Measurements from ENCODE around the gene TNNT2.

TNNT2 gene

GRCh38 chr1:201347498-201348210 lies 29.8 kb downstream of the TNNT2 start:
- Histone ChIP-seq H3K4me1 (ENCODE audit: control insufficient read depth, insufficient read depth, low read length, poor library complexity, severe bottlenecking) (peaks cover 8% of the 10 kb centered on the region), H3K4me3 (ENCODE audit: extremely low read depth, insufficient read depth, low read length, poor library complexity, severe bottlenecking) (no peak overlapping the region), H3K27ac (ENCODE audit: low read depth, low read length, severe bottlenecking) (no peak overlapping the region), H3K9me3 (ENCODE audit: control insufficient read depth, low read length) (no peaks in the 10 kb centered on the region), H3K36me3 (ENCODE audit: control insufficient read depth, insufficient read depth, low read length) (no peaks in the 10 kb centered on the region)
- WGBS, 2 experiments (ENCODE audit: insufficient coverage in 2 of 2) = 17 to 38% methylated on average over 2 to 7 of the region's 7 CpGs

GRCh38 chr1:201346987-201347386 lies 30.5 kb downstream of the TNNT2 start:
- 15 to 44% methylated on average over 2 of the region's 2 CpGs for WGBS, 2 experiments (ENCODE audit: insufficient coverage in 2 of 2)
- Histone ChIP-seq H3K9me3 (ENCODE audit: control insufficient read depth, low read length) (no peaks in the 10 kb centered on the region), H3K4me3 (ENCODE audit: extremely low read depth, insufficient read depth, low read length, poor library complexity, severe bottlenecking) (no peak overlapping the region), H3K27ac (ENCODE audit: low read depth, low read length, severe bottlenecking) (no peak overlapping the region), H3K36me3 (ENCODE audit: control insufficient read depth, insufficient read depth, low read length) (no peaks in the 10 kb centered on the region), H3K4me1 (ENCODE audit: control insufficient read depth, insufficient read depth, low read length, poor library complexity, severe bottlenecking) (peaks cover 8% of the 10 kb centered on the region)

GRCh38 chr1:201346337-201346939 lies 31.0 kb downstream of the TNNT2 start:
- H3K27ac ChIP-seq (ENCODE audit: low read depth, low read length, severe bottlenecking) = no peak overlapping the region
- no peaks in the 10 kb centered on the region for H3K9me3 ChIP-seq (ENCODE audit: control insufficient read depth, low read length)
- WGBS, 2 experiments (ENCODE audit: insufficient coverage in 2 of 2) = 63 to 84% methylated on average over 4 to 5 of the region's 5 CpGs
- H3K4me1 ChIP-seq (ENCODE audit: control insufficient read depth, insufficient read depth, low read length, poor library complexity, severe bottlenecking) = peaks cover 8% of the 10 kb centered on the region
- H3K36me3 ChIP-seq (ENCODE audit: control insufficient read depth, insufficient read depth, low read length) = no peaks in the 10 kb centered on the region
- no peak overlapping the region for H3K4me3 ChIP-seq (ENCODE audit: extremely low read depth, insufficient read depth, low read length, poor library complexity, severe bottlenecking)

GRCh38 chr1:201345081-201345355 lies 32.5 kb downstream of the TNNT2 start:
- Histone ChIP-seq H3K36me3 (ENCODE audit: control insufficient read depth, insufficient read depth, low read length) (no peaks in the 10 kb centered on the region), H3K9me3 (ENCODE audit: control insufficient read depth, low read length) (peaks cover 6% of the 10 kb centered on the region), H3K4me1 (ENCODE audit: control insufficient read depth, insufficient read depth, low read length, poor library complexity, severe bottlenecking) (peaks cover 8% of the 10 kb centered on the region), H3K4me3 (ENCODE audit: extremely low read depth, insufficient read depth, low read length, poor library complexity, severe bottlenecking) (no peak overlapping the region), H3K27ac (ENCODE audit: low read depth, low read length, severe bottlenecking) (no peak overlapping the region)
- WGBS, 2 experiments (ENCODE audit: insufficient coverage in 2 of 2) = 92 to 100% methylated on average over 4 of the region's 5 CpGs

- no peak overlapping the region for H3K4me3 ChIP-seq (ENCODE audit: extremely low read depth, insufficient read depth, low read length, poor library complexity, severe bottlenecking)
- WGBS, 2 experiments (ENCODE audit: insufficient coverage in 2 of 2) = 80 to 81% methylated on average over 4 to 6 of the region's 7 CpGs
- no peak overlapping the region for H3K27ac ChIP-seq (ENCODE audit: low read depth, low read length, severe bottlenecking)
- no peaks in the 10 kb centered on the region for H3K36me3 ChIP-seq (ENCODE audit: control insufficient read depth, insufficient read depth, low read length)
- H3K9me3 ChIP-seq (ENCODE audit: control insufficient read depth, low read length) = peaks cover 6% of the 10 kb centered on the region
- H3K4me1 ChIP-seq (ENCODE audit: control insufficient read depth, insufficient read depth, low read length, poor library complexity, severe bottlenecking) = peaks cover 7% of the 10 kb centered on the region
Observed at GRCh38 chr1:201344206-201345080, 33.0 kb downstream of the TNNT2 start.

- Histone ChIP-seq H3K36me3 (ENCODE audit: control insufficient read depth, insufficient read depth, low read length) (no peaks in the 10 kb centered on the region), H3K9me3 (ENCODE audit: control insufficient read depth, low read length) (peaks cover 6% of the 10 kb centered on the region), H3K4me1 (ENCODE audit: control insufficient read depth, insufficient read depth, low read length, poor library complexity, severe bottlenecking) (no peaks in the 10 kb centered on the region), H3K27ac (ENCODE audit: low read depth, low read length, severe bottlenecking) (no peak overlapping the region), H3K4me3 (ENCODE audit: extremely low read depth, insufficient read depth, low read length, poor library complexity, severe bottlenecking) (no peak overlapping the region)
- WGBS, 2 experiments (ENCODE audit: insufficient coverage in 2 of 2) = 80% methylated on average over 1 of the region's 1 CpG; no CpG with 5 or more reads in 1 of the 2 experiments
Observed at GRCh38 chr1:201341377-201341776, 36.1 kb downstream of the TNNT2 start.

GRCh38 chr1:201336711-201337450 lies 40.6 kb downstream of the TNNT2 start:
- Histone ChIP-seq H3K4me1 (ENCODE audit: control insufficient read depth, insufficient read depth, low read length, poor library complexity, severe bottlenecking) (no peaks in the 10 kb centered on the region), H3K4me3 (ENCODE audit: extremely low read depth, insufficient read depth, low read length, poor library complexity, severe bottlenecking) (no peak overlapping the region), H3K9me3 (ENCODE audit: control insufficient read depth, low read length) (peaks cover 6% of the 10 kb centered on the region), H3K36me3 (ENCODE audit: control insufficient read depth, insufficient read depth, low read length) (no peaks in the 10 kb centered on the region), H3K27ac (ENCODE audit: low read depth, low read length, severe bottlenecking) (no peak overlapping the region)
- 84 to 92% methylated on average over 4 to 6 of the region's 9 CpGs for WGBS, 2 experiments (ENCODE audit: insufficient coverage in 2 of 2)

GRCh38 chr1:201335901-201336300 lies 41.6 kb downstream of the TNNT2 start:
- no peak overlapping the region for H3K27ac ChIP-seq (ENCODE audit: low read depth, low read length, severe bottlenecking)
- H3K4me1 ChIP-seq (ENCODE audit: control insufficient read depth, insufficient read depth, low read length, poor library complexity, severe bottlenecking) = no peaks in the 10 kb centered on the region
- 67 to 87% methylated on average over 1 to 3 of the region's 3 CpGs for WGBS, 2 experiments (ENCODE audit: insufficient coverage in 2 of 2)
- no peaks in the 10 kb centered on the region for H3K36me3 ChIP-seq (ENCODE audit: control insufficient read depth, insufficient read depth, low read length)
- no peak overlapping the region for H3K4me3 ChIP-seq (ENCODE audit: extremely low read depth, insufficient read depth, low read length, poor library complexity, severe bottlenecking)
- H3K9me3 ChIP-seq (ENCODE audit: control insufficient read depth, low read length) = peaks cover 1% of the 10 kb centered on the region

- Histone ChIP-seq H3K27ac (ENCODE audit: low read depth, low read length, severe bottlenecking) (no peak overlapping the region), H3K36me3 (ENCODE audit: control insufficient read depth, insufficient read depth, low read length) (no peaks in the 10 kb centered on the region), H3K4me3 (ENCODE audit: extremely low read depth, insufficient read depth, low read length, poor library complexity, severe bottlenecking) (no peak overlapping the region), H3K9me3 (ENCODE audit: control insufficient read depth, low read length) (no peaks in the 10 kb centered on the region), H3K4me1 (ENCODE audit: control insufficient read depth, insufficient read depth, low read length, poor library complexity, severe bottlenecking) (no peaks in the 10 kb centered on the region)
- WGBS, 2 experiments (ENCODE audit: insufficient coverage in 2 of 2) = 88 to 94% methylated on average over 9 to 10 of the region's 10 CpGs
Observed at GRCh38 chr1:201335174-201335870, 42.2 kb downstream of the TNNT2 start.
